ENCODE measurements around the gene MS4A1.

- no peak for TF ChIP-seq CTCF (conservative IDR thresholded peaks at IDR 0.05; ENCODE audit: low read depth, low read length)
- TF ChIP-seq POLR2A (IDR thresholded peaks at IDR 0.05; ENCODE audit: low read depth, low read length), result no peak
- no peak for TF ChIP-seq RAD21 (IDR thresholded peaks at IDR 0.05; ENCODE audit: low read length)
- TF ChIP-seq CEBPB (IDR thresholded peaks at IDR 0.05; ENCODE audit: low read depth, low read length), result no peak
- TF ChIP-seq USF2 (IDR thresholded peaks at IDR 0.05; ENCODE audit: low read depth, low read length), result no peak
- TF ChIP-seq ELK1 (IDR thresholded peaks at IDR 0.05; ENCODE audit: borderline replicate concordance, low read depth, low read length), result no peak
- TF ChIP-seq RCOR1 (IDR thresholded peaks at IDR 0.05; ENCODE audit: insufficient replicate concordance, low read length), result no peak
- TF ChIP-seq FOS (IDR thresholded peaks at IDR 0.05; ENCODE audit: low read depth, low read length), result no peak
- no peak for TF ChIP-seq RFX5 (IDR thresholded peaks at IDR 0.05; ENCODE audit: low read depth, low read length)
- TF ChIP-seq MAZ (IDR thresholded peaks at IDR 0.05; ENCODE audit: borderline replicate concordance, low read depth, low read length), result no peak
- TF ChIP-seq BHLHE40 (IDR thresholded peaks at IDR 0.05; ENCODE audit: low read depth, low read length), result no peak
These were observed 36.9 kb downstream of the MS4A1 start, which contains the start of gene MS4A12 for GRCh38 chr11:60492488-60493009.
